H9 (cell line): ENCODE data around the gene POLDIP3. TPM values are rescaled to one million over a fixed set of nuclear protein-coding genes. Genes with fewer than 3 reads are reported as not detected.

Experiments used
- DNase-seq: peaks from one replicate; pipeline ENCODE4 v3.0.0-alpha.2; 2017
- H2AFZ ChIP-seq: one replicate; pipeline ENCODE4 v1.6.1; 2013; ENCODE audit warnings: mild to moderate bottlenecking, low read length, control low read depth, moderate library complexity
- H2AK5ac ChIP-seq: 2 replicates; pipeline ENCODE4 v1.6.1; 2013; ENCODE audit warnings: low read length, control low read depth, mixed read lengths; ENCODE audit not compliant: insufficient read length
- H2BK120ac ChIP-seq: one replicate; pipeline ENCODE4 v1.6.1; 2013; ENCODE audit warnings: low read depth, mild to moderate bottlenecking, low read length, control low read depth, inconsistent platforms; ENCODE audit not compliant: poor library complexity, severe bottlenecking
- H2BK12ac ChIP-seq: 2 replicates; pipeline ENCODE4 v1.6.1; 2013; ENCODE audit warnings: low read length, control low read depth, mixed read lengths, low read depth; ENCODE audit not compliant: insufficient read length
- H2BK15ac ChIP-seq: 2 replicates; pipeline ENCODE4 v1.6.1; 2013; ENCODE audit warnings: low read depth, low read length, control low read depth
- H2BK20ac ChIP-seq: one replicate; pipeline ENCODE4 v1.6.1; 2013; ENCODE audit warnings: low read depth, mild to moderate bottlenecking, low read length, control low read depth, inconsistent platforms; ENCODE audit not compliant: poor library complexity, severe bottlenecking
- H2BK5ac ChIP-seq: 2 replicates; pipeline ENCODE4 v1.6.1; 2013; ENCODE audit warnings: low read length, control low read depth, mixed read lengths; ENCODE audit not compliant: insufficient read length
- H3K14ac ChIP-seq: 2 replicates; pipeline ENCODE4 v1.6.1; 2013; ENCODE audit warnings: low read length, control low read depth; ENCODE audit not compliant: insufficient read depth
- H3K18ac ChIP-seq: 2 replicates; pipeline ENCODE4 v1.6.1; 2013; ENCODE audit warnings: low read depth, mild to moderate bottlenecking, mixed read lengths, low read length, control low read depth; ENCODE audit not compliant: insufficient read length
- H3K23ac ChIP-seq: 2 replicates; pipeline ENCODE4 v1.6.1; 2013; ENCODE audit warnings: low read length, control low read depth, mixed read lengths, low read depth; ENCODE audit not compliant: insufficient read length
- H3K23me2 ChIP-seq: 2 replicates; pipeline ENCODE4 v1.6.1; 2013; ENCODE audit warnings: low read depth, mild to moderate bottlenecking, mixed read lengths, low read length, control low read depth; ENCODE audit not compliant: insufficient read length, poor library complexity, severe bottlenecking
- H3K27ac ChIP-seq: 2 replicates; pipeline ENCODE4 v1.5.1; 2013; ENCODE audit warnings: low read length, control low read depth, mixed read lengths, low read depth; ENCODE audit not compliant: insufficient read length
- H3K27me3 ChIP-seq: 2 replicates; pipeline ENCODE4 v1.6.1; 2013; ENCODE audit warnings: low read length, control low read depth, inconsistent platforms; ENCODE audit not compliant: insufficient read depth
- H3K4ac ChIP-seq: 2 replicates; pipeline ENCODE4 v1.6.1; 2013; ENCODE audit warnings: low read depth, mild to moderate bottlenecking, control low read depth, inconsistent platforms, low read length, moderate library complexity
- H3K4me1 ChIP-seq: 2 replicates; pipeline ENCODE4 v1.6.1; 2013; ENCODE audit warnings: low read length, control low read depth, inconsistent platforms; ENCODE audit not compliant: insufficient read depth
- H3K4me2 ChIP-seq: 2 replicates; pipeline ENCODE4 v1.6.1; 2013; ENCODE audit warnings: low read length, control low read depth, mixed read lengths; ENCODE audit not compliant: insufficient read length, insufficient read depth
- H3K56ac ChIP-seq: 2 replicates; pipeline ENCODE4 v1.6.1; 2013; ENCODE audit warnings: low read depth, mild to moderate bottlenecking, mixed read lengths, low read length, control low read depth; ENCODE audit not compliant: insufficient read length
- H3K79me1 ChIP-seq: 2 replicates; pipeline ENCODE4 v1.6.1; 2013; ENCODE audit warnings: low read depth, mild to moderate bottlenecking, moderate library complexity, low read length, control low read depth, inconsistent platforms; ENCODE audit not compliant: insufficient read depth, poor library complexity, severe bottlenecking
- H3K79me2 ChIP-seq: 2 replicates; pipeline ENCODE4 v1.6.1; 2013; ENCODE audit warnings: low read length, control low read depth, inconsistent platforms; ENCODE audit not compliant: insufficient read depth
- H3K9ac ChIP-seq: 2 replicates; pipeline ENCODE4 v1.6.1; 2013; ENCODE audit warnings: low read length, control low read depth, mixed read lengths; ENCODE audit not compliant: insufficient read length; ENCODE audit errors: extremely low read depth
- H3K9me3 ChIP-seq: one replicate; pipeline ENCODE4 v1.6.1; 2013; ENCODE audit warnings: low read depth, low read length, inconsistent platforms; ENCODE audit not compliant: control insufficient read depth
- H3T11ph ChIP-seq: one replicate; pipeline ENCODE4 v1.6.1; 2013; ENCODE audit warnings: mild to moderate bottlenecking, low read length, control low read depth, inconsistent platforms
- H4K20me1 ChIP-seq: one replicate; pipeline ENCODE4 v1.6.1; 2013; ENCODE audit not compliant: control insufficient read depth, insufficient read length, insufficient read depth
- H4K5ac ChIP-seq: 2 replicates; pipeline ENCODE4 v1.6.1; 2013; ENCODE audit warnings: low read depth, mild to moderate bottlenecking, mixed read lengths, low read length, control low read depth; ENCODE audit not compliant: insufficient read length
- H4K8ac ChIP-seq: replicated peaks from 2 replicates; pipeline ENCODE4 v1.6.1; 2013; ENCODE audit warnings: low read length, control low read depth, mixed read lengths, low read depth; ENCODE audit not compliant: insufficient read length
- H4K91ac ChIP-seq: 2 replicates; pipeline ENCODE4 v1.6.1; 2013; ENCODE audit warnings: low read depth, mild to moderate bottlenecking, moderate library complexity, mixed read lengths, low read length, control low read depth; ENCODE audit not compliant: insufficient read length
- H3K27ac Mint-ChIP-seq, 3 experiments: 2 replicates in 2 of 3; 3 replicates in 1 of 3; pipeline ENCODE4 v1.8.0; 2020 to 2021; ENCODE audit warnings: mixed read lengths in 3 of 3, mild to moderate bottlenecking in 1 of 3, moderate library complexity in 1 of 3
- H3K27me3 Mint-ChIP-seq: 2 replicates; pipeline ENCODE4 v1.8.0; 2021; ENCODE audit warnings: low read depth, mild to moderate bottlenecking, moderate library complexity, mixed read lengths
- H3K36me3 Mint-ChIP-seq, 3 experiments: 2 replicates in 2 of 3; 3 replicates in 1 of 3; pipeline ENCODE4 v1.8.0; 2020 to 2021; ENCODE audit warnings: low read depth in 3 of 3, mixed read lengths in 3 of 3; ENCODE audit not compliant: insufficient read depth in 1 of 3
- H3K4me1 Mint-ChIP-seq, 2 experiments: 2 replicates each; pipeline ENCODE4 v1.8.0; 2020; ENCODE audit warnings: mixed read lengths in 2 of 2
- H3K4me3 Mint-ChIP-seq, 2 experiments: 2 replicates in 1 of 2; 3 replicates in 1 of 2; pipeline ENCODE4 v1.8.0; 2020 to 2021; ENCODE audit warnings: mild to moderate bottlenecking in 2 of 2, mixed read lengths in 2 of 2, moderate library complexity in 1 of 2
- H3K9me3 Mint-ChIP-seq, 2 experiments: 2 replicates in 1 of 2; 3 replicates in 1 of 2; pipeline ENCODE4 v1.8.0; 2020; ENCODE audit warnings: mild to moderate bottlenecking in 2 of 2, mixed read lengths in 2 of 2, moderate library complexity in 1 of 2
- WGBS: extraction: QIAGEN DNeasy Blood & Tissue Kit; methylation state at CpG from one replicate; pipeline ENCODE4 v1.1.7; 2013; ENCODE audit warnings: missing lambda C conversion rate, low lambda C conversion rate, mixed read lengths; ENCODE audit not compliant: insufficient read length; ENCODE audit errors: extremely low coverage; 5-methylcytosine and 5-hydroxymethylcytosine counted together
- total RNA-seq: library from RNA; stranded (reverse); gene quantifications from 2 replicates; pipeline ENCODE4 v1.2.1, GENCODE V29; 2021
- TF ChIP-seq, protein P1 (sequence below): fragments of 200-600 bp; sonication (generic); conservative IDR thresholded peaks from 3 replicates; pipeline ENCODE4 v1.8.0; 2021; ENCODE audit warnings: antibody characterized with exemption, mild to moderate bottlenecking

The POLDIP3 gene
- total RNA-seq, 1 experiment from 2014 or later: 90.8 TPM

DNA sequence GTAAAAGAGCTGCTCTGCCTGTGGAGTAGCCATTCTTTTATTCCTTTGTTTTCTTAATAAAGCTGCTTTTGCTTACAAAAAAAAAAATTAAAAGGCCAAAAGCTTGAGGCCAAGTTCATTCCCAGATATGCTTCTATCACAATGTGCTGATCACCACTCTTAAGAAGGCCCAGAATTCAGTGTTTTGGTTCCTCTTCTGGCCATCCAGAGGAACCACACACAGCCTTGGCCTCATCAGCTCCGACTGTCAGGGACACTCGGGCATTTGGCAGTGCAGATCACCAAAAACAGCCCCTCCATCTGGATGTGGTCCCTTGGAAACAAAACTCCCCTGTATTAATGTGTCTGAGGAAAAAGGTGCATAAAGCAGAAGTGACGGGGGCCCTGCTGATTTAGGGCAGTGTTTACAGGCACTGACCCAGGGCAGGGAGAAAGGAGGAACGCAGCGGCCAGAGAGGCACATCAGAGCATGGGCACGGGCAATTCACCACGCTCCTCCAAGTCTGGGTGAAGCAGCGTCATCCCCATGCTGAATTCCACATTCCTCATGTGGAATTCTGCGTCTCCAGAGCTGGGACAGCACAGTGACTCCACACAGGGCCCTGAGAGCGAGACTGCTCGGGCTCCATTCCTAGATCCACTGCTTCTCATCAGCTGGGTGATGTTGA is 17.7 kb downstream of the POLDIP3 start:
- H2BK5ac ChIP-seq: no peak overlapping the region
- H3K18ac ChIP-seq: no peak overlapping the region
- Mint-ChIP-seq H3K4me1 (no peaks in the 10 kb centered on the region), H3K27me3 (no peaks in the 10 kb centered on the region), H3K27ac (no peak overlapping the region; a peak in 3 of 7 replicates), H3K4me3 (no peak overlapping the region), H3K9me3 (no peaks in the 10 kb centered on the region), H3K36me3 (peaks cover 53 to 96% (median 90%) of the 10 kb centered on the region in 3 experiments; a peak in 6 of 7 replicates)
- H3K4ac ChIP-seq: no peak overlapping the region
- no peak overlapping the region for H2AFZ ChIP-seq
- H2BK12ac ChIP-seq: no peak overlapping the region
- H3K14ac ChIP-seq: no peak overlapping the region
- no peak for DNase-seq
- H4K8ac ChIP-seq: no peak overlapping the region
- no peak overlapping the region for H2BK120ac ChIP-seq
- no peak overlapping the region for H2AK5ac ChIP-seq
- no peak overlapping the region for H4K91ac ChIP-seq
- no peak overlapping the region for H3K56ac ChIP-seq
- no peaks in the 10 kb centered on the region for H3K9me3 ChIP-seq
- no peaks in the 10 kb centered on the region for H3K79me2 ChIP-seq
- no peak overlapping the region for H2BK15ac ChIP-seq
- no CpG with 5 or more reads among the region's 11 CpGs for WGBS
- H3K27me3 ChIP-seq: no peaks in the 10 kb centered on the region
- TF ChIP-seq, protein P1, sequence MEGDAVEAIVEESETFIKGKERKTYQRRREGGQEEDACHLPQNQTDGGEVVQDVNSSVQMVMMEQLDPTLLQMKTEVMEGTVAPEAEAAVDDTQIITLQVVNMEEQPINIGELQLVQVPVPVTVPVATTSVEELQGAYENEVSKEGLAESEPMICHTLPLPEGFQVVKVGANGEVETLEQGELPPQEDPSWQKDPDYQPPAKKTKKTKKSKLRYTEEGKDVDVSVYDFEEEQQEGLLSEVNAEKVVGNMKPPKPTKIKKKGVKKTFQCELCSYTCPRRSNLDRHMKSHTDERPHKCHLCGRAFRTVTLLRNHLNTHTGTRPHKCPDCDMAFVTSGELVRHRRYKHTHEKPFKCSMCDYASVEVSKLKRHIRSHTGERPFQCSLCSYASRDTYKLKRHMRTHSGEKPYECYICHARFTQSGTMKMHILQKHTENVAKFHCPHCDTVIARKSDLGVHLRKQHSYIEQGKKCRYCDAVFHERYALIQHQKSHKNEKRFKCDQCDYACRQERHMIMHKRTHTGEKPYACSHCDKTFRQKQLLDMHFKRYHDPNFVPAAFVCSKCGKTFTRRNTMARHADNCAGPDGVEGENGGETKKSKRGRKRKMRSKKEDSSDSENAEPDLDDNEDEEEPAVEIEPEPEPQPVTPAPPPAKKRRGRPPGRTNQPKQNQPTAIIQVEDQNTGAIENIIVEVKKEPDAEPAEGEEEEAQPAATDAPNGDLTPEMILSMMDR: no peak
- no peak overlapping the region for H3K23ac ChIP-seq
- no peaks in the 10 kb centered on the region for H4K20me1 ChIP-seq
- no peak overlapping the region for H3K4me2 ChIP-seq
- peaks cover 3% of the 10 kb centered on the region for H3K79me1 ChIP-seq
- H3K9ac ChIP-seq: no peak overlapping the region
- H4K5ac ChIP-seq: no peak overlapping the region
- no peaks in the 10 kb centered on the region; the same call in 1 of the 2 replicates for H3K4me1 ChIP-seq
- H2BK20ac ChIP-seq: no peak overlapping the region
- no peak overlapping the region for H3K27ac ChIP-seq
- H3T11ph ChIP-seq: no peak overlapping the region
- H3K23me2 ChIP-seq: no peaks in the 10 kb centered on the region
